CD4-positive, alpha-beta memory T cell (primary cell): ENCODE data around the gene RBKS. TPM values are rescaled to one million over a fixed set of nuclear protein-coding genes. Genes with fewer than 3 reads are reported as not detected.

Experiments
- CTCF ChIA-PET: fragments of 350-600 bp; sonication (Branson Sonifier 250); formaldehyde crosslinking; loops from one replicate; lab custom pipeline; 2021; ENCODE audit warnings: inconsistent platforms; ENCODE audit not compliant: partially characterized antibody; lab: Charles Lee
- POLR2A ChIA-PET: fragments of 350-600 bp; sonication (Branson Sonifier 250); formaldehyde crosslinking; loops from one replicate; lab custom pipeline; 2021; ENCODE audit not compliant: partially characterized antibody; lab: Charles Lee
- DNase-seq, 5 donors: peaks; one replicate each; pipeline versions ENCODE4 v3.0.0 to v3.0.0-alpha.2; 2020 to 2022; ENCODE audit warnings: mixed read lengths in 1 of 5
- H3K27ac ChIP-seq: one replicate; pipeline ENCODE4 v1.7.0; 2013; ENCODE audit warnings: low read depth, low read length
- H3K27me3 ChIP-seq: 2 replicates; pipeline ENCODE4 v1.7.0; 2013; ENCODE audit warnings: mild to moderate bottlenecking, low read length, moderate library complexity; ENCODE audit not compliant: insufficient read depth
- H3K36me3 ChIP-seq: 2 replicates; pipeline ENCODE4 v1.7.0; 2013; ENCODE audit warnings: mild to moderate bottlenecking, low read length, moderate library complexity; ENCODE audit not compliant: insufficient read depth
- H3K4me1 ChIP-seq: 2 replicates; pipeline ENCODE4 v1.7.0; 2013; ENCODE audit warnings: mild to moderate bottlenecking, low read length, moderate library complexity; ENCODE audit not compliant: insufficient read depth
- H3K4me3 ChIP-seq, 2 donors: one replicate each; pipeline ENCODE4 v1.7.0; 2013; ENCODE audit warnings: low read length in 2 of 2, mild to moderate bottlenecking in 1 of 2
- H3K9me3 ChIP-seq, 2 donors: one replicate each; pipeline ENCODE4 v1.7.0; 2013; ENCODE audit warnings: low read length in 2 of 2, control low read depth in 1 of 2; ENCODE audit not compliant: control insufficient read depth in 1 of 2
- H3K27ac Mint-ChIP-seq, 7 donors: one replicate each; pipeline ENCODE4 v1.8.0; 2020 to 2021; ENCODE audit warnings: mixed read lengths in 7 of 7, mild to moderate bottlenecking in 6 of 7, inconsistent platforms in 3 of 7, moderate library complexity in 3 of 7
- H3K27me3 Mint-ChIP-seq, 2 donors: one replicate each; pipeline ENCODE4 v1.8.0; 2020 to 2021; ENCODE audit warnings: mixed read lengths in 2 of 2
- H3K36me3 Mint-ChIP-seq, 2 donors: one replicate each; pipeline ENCODE4 v1.8.0; 2020 to 2021; ENCODE audit warnings: mixed read lengths in 2 of 2, inconsistent platforms in 1 of 2, mild to moderate bottlenecking in 1 of 2
- H3K4me1 Mint-ChIP-seq, 4 donors: one replicate each; pipeline ENCODE4 v1.8.0; 2020 to 2021; ENCODE audit warnings: mixed read lengths in 4 of 4, mild to moderate bottlenecking in 1 of 4
- H3K4me3 Mint-ChIP-seq, 8 donors: one replicate each; pipeline ENCODE4 v1.8.0; 2020 to 2021; ENCODE audit warnings: mixed read lengths in 8 of 8, mild to moderate bottlenecking in 7 of 8, moderate library complexity in 6 of 8, inconsistent platforms in 3 of 8
- H3K9me3 Mint-ChIP-seq, 8 donors: one replicate each; pipeline ENCODE4 v1.8.0; 2020 to 2021; ENCODE audit warnings: mixed read lengths in 8 of 8, mild to moderate bottlenecking in 5 of 8, inconsistent platforms in 3 of 8, moderate library complexity in 1 of 8
- intact Hi-C: fragments of 100-400 bp; cut with micrococcal nuclease; formaldehyde crosslinking; loops from one replicate; pipeline ENCODE4 v1.15.1; 2023
- polyA plus RNA-seq, 2 donors: library from polyadenylated mRNA; unstranded; fragments of 300-500 nt; fragmentation: Illumina TruSeq; gene quantifications; one replicate each; pipeline ENCODE4 v1.2.3, GENCODE V29; 2021
- total RNA-seq, 2 experiments: library from RNA; stranded (reverse); gene quantifications; one replicate each; pipeline ENCODE4 v1.2.3, GENCODE V29; 2021

The RBKS gene
- total and polyA plus RNA-seq, 4 experiments from 2014 or later: 1.2 to 5.9 (median 2.1) TPM

GRCh38 chr2:27762951-27763906, 127.0 kb downstream of the RBKS start:
- H3K9me3 ChIP-seq: no peaks in the 10 kb centered on the region
- ChIA-PET CTCF (no interaction called here), POLR2A (no interaction called here)
- no peaks in the 10 kb centered on the region for H3K4me1 ChIP-seq
- no peak overlapping the region for H3K27ac ChIP-seq
- no peak for DNase-seq
- intact Hi-C loops: no loop called here
- H3K27me3 ChIP-seq: no peaks in the 10 kb centered on the region
- peaks cover 0 to 11% (median 4%) of the 10 kb centered on the region in 4 donors for H3K4me1 Mint-ChIP-seq
- H3K36me3 Mint-ChIP-seq: no peaks in the 10 kb centered on the region
- no peaks in the 10 kb centered on the region for H3K9me3 Mint-ChIP-seq
- H3K36me3 ChIP-seq: no peaks in the 10 kb centered on the region
- H3K27ac Mint-ChIP-seq: no peak overlapping the region
- H3K4me3 Mint-ChIP-seq: peak overlapping the region in 1 of 8 donors; percentile 53
- peaks cover 4% of the 10 kb centered on the region in 2 donors for H3K27me3 Mint-ChIP-seq
- no peak overlapping the region for H3K4me3 ChIP-seq

GRCh38 chr2:27756544-27757498, 133.4 kb downstream of the RBKS start:
- Histone ChIP-seq H3K27me3 (no peaks in the 10 kb centered on the region), H3K9me3 (no peaks in the 10 kb centered on the region), H3K4me3 (no peak overlapping the region), H3K36me3 (no peaks in the 10 kb centered on the region), H3K4me1 (no peaks in the 10 kb centered on the region), H3K27ac (no peak overlapping the region)
- H3K4me1 Mint-ChIP-seq: peaks cover 0 to 3% (median 0%) of the 10 kb centered on the region in 4 donors
- H3K36me3 Mint-ChIP-seq: no peaks in the 10 kb centered on the region
- H3K27me3 Mint-ChIP-seq: peaks cover 3 to 5% of the 10 kb centered on the region in 2 donors
- CTCF ChIA-PET: no interaction called here
- H3K4me3 Mint-ChIP-seq: no peak overlapping the region
- no peak for DNase-seq
- POLR2A ChIA-PET: no interaction called here
- H3K27ac Mint-ChIP-seq: no peak overlapping the region
- intact Hi-C loops: no loop called here
- no peaks in the 10 kb centered on the region for H3K9me3 Mint-ChIP-seq

GRCh38 chr2:27756091-27756490, 134.1 kb downstream of the RBKS start:
- Mint-ChIP-seq H3K4me3 (no peak overlapping the region), H3K36me3 (no peaks in the 10 kb centered on the region), H3K4me1 (peaks cover 0 to 3% (median 0%) of the 10 kb centered on the region in 4 donors), H3K9me3 (no peaks in the 10 kb centered on the region), H3K27me3 (peaks cover 3 to 5% of the 10 kb centered on the region in 2 donors), H3K27ac (no peak overlapping the region)
- no peak for DNase-seq
- H3K36me3 ChIP-seq: no peaks in the 10 kb centered on the region
- CTCF ChIA-PET: no interaction called here
- POLR2A ChIA-PET: no interaction called here
- no peak overlapping the region for H3K27ac ChIP-seq
- H3K9me3 ChIP-seq: no peaks in the 10 kb centered on the region
- no peak overlapping the region for H3K4me3 ChIP-seq
- intact Hi-C loops: no loop called here
- no peaks in the 10 kb centered on the region for H3K27me3 ChIP-seq
- H3K4me1 ChIP-seq: no peaks in the 10 kb centered on the region

GRCh38 chr2:27754831-27755230, 135.4 kb downstream of the RBKS start:
- H3K27me3 Mint-ChIP-seq: peaks cover 3 to 5% of the 10 kb centered on the region in 2 donors
- DNase-seq: no peak
- POLR2A ChIA-PET: interaction anchor here (0.8 kb wide), 1 partner anchor 656 kb away, joined by 4 read pairs; no protein-coding TSS in a partner anchor
- H3K4me1 Mint-ChIP-seq: peaks cover 0 to 3% (median 0%) of the 10 kb centered on the region in 4 donors
- CTCF ChIA-PET: interaction anchor here (1.5 to 1.8 kb wide), 2 partner anchors 10 to 698 kb away, joined by 7 to 8 read pairs; no protein-coding TSS in a partner anchor
- Histone ChIP-seq H3K36me3 (no peaks in the 10 kb centered on the region), H3K4me1 (no peaks in the 10 kb centered on the region), H3K9me3 (no peaks in the 10 kb centered on the region), H3K27ac (no peak overlapping the region), H3K4me3 (no peak overlapping the region), H3K27me3 (no peaks in the 10 kb centered on the region)
- no peaks in the 10 kb centered on the region for H3K9me3 Mint-ChIP-seq
- intact Hi-C loops: loop anchor here (1.0 kb wide), 1 partner anchor 697 kb away; no protein-coding TSS in a partner anchor
- H3K27ac Mint-ChIP-seq: no peak overlapping the region
- H3K4me3 Mint-ChIP-seq: no peak overlapping the region
- no peaks in the 10 kb centered on the region for H3K36me3 Mint-ChIP-seq

- ChIA-PET POLR2A (interaction anchor here (0.8 kb wide), 1 partner anchor 656 kb away, joined by 4 read pairs; no protein-coding TSS in a partner anchor), CTCF (interaction anchor here (1.0 to 1.8 kb wide), 4 partner anchors 9 to 699 kb away, joined by 3 to 8 read pairs (median 5); no protein-coding TSS in a partner anchor)
- no peak overlapping the region for H3K4me3 Mint-ChIP-seq
- DNase-seq: peak; percentile 54 to 66 (median 63)
- Histone ChIP-seq H3K36me3 (no peaks in the 10 kb centered on the region), H3K4me3 (no peak overlapping the region), H3K9me3 (no peaks in the 10 kb centered on the region), H3K27ac (no peak overlapping the region), H3K4me1 (no peaks in the 10 kb centered on the region), H3K27me3 (no peaks in the 10 kb centered on the region)
- no peaks in the 10 kb centered on the region for H3K36me3 Mint-ChIP-seq
- H3K4me1 Mint-ChIP-seq: peaks cover 0 to 3% (median 0%) of the 10 kb centered on the region in 4 donors
- peaks cover 5% of the 10 kb centered on the region in 2 donors for H3K27me3 Mint-ChIP-seq
- H3K9me3 Mint-ChIP-seq: peaks cover 0 to 6% (median 3%) of the 10 kb centered on the region in 8 donors
- intact Hi-C loops: loop anchor here (1.0 kb wide), 1 partner anchor 698 kb away; no protein-coding TSS in a partner anchor
- H3K27ac Mint-ChIP-seq: no peak overlapping the region
Measured at GRCh38 chr2:27754138-27754588, 136.0 kb downstream of the RBKS start.

- Histone ChIP-seq H3K9me3 (no peaks in the 10 kb centered on the region), H3K36me3 (no peaks in the 10 kb centered on the region), H3K4me1 (no peaks in the 10 kb centered on the region), H3K4me3 (no peak overlapping the region), H3K27ac (no peak overlapping the region), H3K27me3 (no peaks in the 10 kb centered on the region)
- DNase-seq: no peak
- peaks cover 5 to 8% of the 10 kb centered on the region in 2 donors for H3K27me3 Mint-ChIP-seq
- intact Hi-C loops: no loop called here
- POLR2A ChIA-PET: no interaction called here
- CTCF ChIA-PET: interaction anchor here (0.8 to 1.3 kb wide), 2 partner anchors 70 to 650 kb away, joined by 3 read pairs; no protein-coding TSS in a partner anchor
- no peaks in the 10 kb centered on the region for H3K36me3 Mint-ChIP-seq
- H3K27ac Mint-ChIP-seq: no peak overlapping the region
- H3K4me1 Mint-ChIP-seq: peaks cover 0 to 3% (median 0%) of the 10 kb centered on the region in 4 donors
- H3K4me3 Mint-ChIP-seq: no peak overlapping the region
- H3K9me3 Mint-ChIP-seq: peaks cover 2 to 15% (median 9%) of the 10 kb centered on the region in 8 donors
Measured at GRCh38 chr2:27752551-27753237, 137.5 kb downstream of the RBKS start.
